ENCODE measurements around the gene IRAK3.
A peak's percentile ranks its signal among the peaks of the same experiment; 100 is the strongest.

Gene IRAK3

GRCh38 chr12:66194122-66194521, 5.1 kb downstream of the IRAK3 start:
- ChIA-PET POLR2A (no interaction called here), CTCF (no interaction called here)
- DNase-seq (ENCODE audit: extremely low spot score) = no peak
- TF ChIP-seq CTCF (IDR thresholded peaks at IDR 0.05; ENCODE audit: control extremely low read depth, extremely low read depth, low read depth, missing control alignments) = no peak

- no peak for DNase-seq (ENCODE audit: extremely low spot score)
- no peak for TF ChIP-seq CTCF (IDR thresholded peaks at IDR 0.05; ENCODE audit: control extremely low read depth, extremely low read depth, low read depth, missing control alignments)
- ChIA-PET CTCF (no interaction called here), POLR2A (no interaction called here)
These were observed 6.2 kb downstream of the IRAK3 start for GRCh38 chr12:66195242-66195641.

GRCh38 chr12:66196806-66197205, 7.8 kb downstream of the IRAK3 start:
- peak; percentile 54 for DNase-seq (ENCODE audit: extremely low spot score)
- POLR2A ChIA-PET = interaction anchor here (0.9 kb wide), 1 partner anchor 27 kb away, joined by 4 read pairs; the partner anchor contains the start of gene TMBIM4
- TF ChIP-seq CTCF (IDR thresholded peaks at IDR 0.05; ENCODE audit: control extremely low read depth, extremely low read depth, low read depth, missing control alignments) = no peak
- CTCF ChIA-PET = interaction anchor here (0.8 to 2.8 kb wide), 7 partner anchors 10 to 594 kb away, joined by 3 to 13 read pairs (median 5); no protein-coding TSS in a partner anchor

GRCh38 chr12:66197495-66197921, 8.5 kb downstream of the IRAK3 start:
- DNase-seq (ENCODE audit: extremely low spot score) = no peak
- ChIA-PET POLR2A (no interaction called here), CTCF (interaction anchor here (0.6 to 2.8 kb wide), 10 partner anchors 9 to 595 kb away, joined by 3 to 13 read pairs (median 4); partner anchors contain the start of genes IRAK3 and TMBIM4)
- no peak for TF ChIP-seq CTCF (IDR thresholded peaks at IDR 0.05; ENCODE audit: control extremely low read depth, extremely low read depth, low read depth, missing control alignments)

GRCh38 chr12:66199141-66199540, 10.1 kb downstream of the IRAK3 start:
- ChIA-PET CTCF (interaction anchor here (1.5 to 3.1 kb wide), 3 partner anchors 8 to 22 kb away, joined by 4 to 8 read pairs (median 4); no protein-coding TSS in a partner anchor), POLR2A (no interaction called here)
- no peak for TF ChIP-seq CTCF (IDR thresholded peaks at IDR 0.05; ENCODE audit: control extremely low read depth, extremely low read depth, low read depth, missing control alignments)
- no peak for DNase-seq (ENCODE audit: extremely low spot score)

GRCh38 chr12:66199831-66200509, 11.0 kb downstream of the IRAK3 start:
- no peak for TF ChIP-seq CTCF (IDR thresholded peaks at IDR 0.05; ENCODE audit: control extremely low read depth, extremely low read depth, low read depth, missing control alignments)
- CTCF ChIA-PET = interaction anchor here (1.5 to 3.1 kb wide), 3 partner anchors 9 to 22 kb away, joined by 4 to 8 read pairs (median 4); no protein-coding TSS in a partner anchor
- POLR2A ChIA-PET = no interaction called here
- no peak for DNase-seq (ENCODE audit: extremely low spot score)

All from GM10248 (cell line).